ENCODE results near the gene CCER1. TPM values are rescaled to one million over a fixed set of nuclear protein-coding genes. Genes with fewer than 3 reads are reported as not detected.

Gene CCER1
- total and polyA plus RNA-seq, 10 donors, result not detected

- H3K9me3 ChIP-seq, result no peaks in the 10 kb centered on the region
- H3K36me3 ChIP-seq, result no peaks in the 10 kb centered on the region
- no peak overlapping the region for H3K4me3 ChIP-seq
- H3K27ac ChIP-seq, result no peak overlapping the region
- no peak for TF ChIP-seq CTCF (IDR thresholded peaks at IDR 0.05 in 8 of 11, conservative IDR thresholded peaks at IDR 0.05 in 3 of 11)
- TF ChIP-seq POLR2A (IDR thresholded peaks at IDR 0.05), result no peak
- TF ChIP-seq POLR2AphosphoS5 (IDR thresholded peaks at IDR 0.05), result no peak
- no peak for DNase-seq
- intact Hi-C loops (cut with DNase I; ENCODE audit: low total_unique reads), result loop anchor here (10.0 kb wide), 1 partner anchor 381 kb away; no protein-coding TSS in a partner anchor
- H3K4me1 ChIP-seq, result no peaks in the 10 kb centered on the region
- no peaks in the 10 kb centered on the region for H3K27me3 ChIP-seq (replicated peaks in 1 of 7)
Observed at GRCh38 chr12:90974286-90974685, 19.3 kb upstream of the CCER1 start.

- Histone ChIP-seq H3K36me3 (no peaks in the 10 kb centered on the region), H3K27me3 (replicated peaks in 1 of 7) (no peaks in the 10 kb centered on the region), H3K4me1 (no peaks in the 10 kb centered on the region), H3K9me3 (no peaks in the 10 kb centered on the region), H3K27ac (no peak overlapping the region), H3K4me3 (no peak overlapping the region)
- TF ChIP-seq CTCF (IDR thresholded peaks at IDR 0.05 in 8 of 11, conservative IDR thresholded peaks at IDR 0.05 in 3 of 11) (no peak), POLR2A (IDR thresholded peaks at IDR 0.05) (no peak), POLR2AphosphoS5 (IDR thresholded peaks at IDR 0.05) (no peak)
- intact Hi-C loops (cut with DNase I; ENCODE audit: low total_unique reads), result loop anchor here (10.0 kb wide), 1 partner anchor 383 kb away; no protein-coding TSS in a partner anchor
- no peak for DNase-seq
Observed at GRCh38 chr12:90972226-90972625, 17.2 kb upstream of the CCER1 start.

GRCh38 chr12:90970911-90971310, 15.9 kb upstream of the CCER1 start:
- no peak for DNase-seq
- TF ChIP-seq CTCF (IDR thresholded peaks at IDR 0.05 in 8 of 11, conservative IDR thresholded peaks at IDR 0.05 in 3 of 11) (no peak), POLR2A (IDR thresholded peaks at IDR 0.05) (no peak), POLR2AphosphoS5 (IDR thresholded peaks at IDR 0.05) (no peak)
- Histone ChIP-seq H3K9me3 (no peaks in the 10 kb centered on the region), H3K4me3 (no peak overlapping the region), H3K27ac (no peak overlapping the region), H3K4me1 (no peaks in the 10 kb centered on the region), H3K36me3 (no peaks in the 10 kb centered on the region), H3K27me3 (replicated peaks in 1 of 7) (no peaks in the 10 kb centered on the region)
- intact Hi-C loops (cut with DNase I; ENCODE audit: low total_unique reads), result loop anchor here (10.0 kb wide), 1 partner anchor 384 kb away; no protein-coding TSS in a partner anchor

- no peak overlapping the region for H3K4me3 ChIP-seq
- no peaks in the 10 kb centered on the region for H3K36me3 ChIP-seq
- H3K4me1 ChIP-seq, result no peaks in the 10 kb centered on the region
- H3K27me3 ChIP-seq (replicated peaks in 1 of 7), result no peaks in the 10 kb centered on the region
- intact Hi-C loops (cut with DNase I; ENCODE audit: low total_unique reads), result loop anchor here (10.0 kb wide), 1 partner anchor 384 kb away; no protein-coding TSS in a partner anchor
- H3K9me3 ChIP-seq, result no peaks in the 10 kb centered on the region
- no peak for DNase-seq
- TF ChIP-seq CTCF (IDR thresholded peaks at IDR 0.05 in 8 of 11, conservative IDR thresholded peaks at IDR 0.05 in 3 of 11), result no peak
- TF ChIP-seq POLR2AphosphoS5 (IDR thresholded peaks at IDR 0.05), result no peak
- no peak for TF ChIP-seq POLR2A (IDR thresholded peaks at IDR 0.05)
- no peak overlapping the region for H3K27ac ChIP-seq
Observed at GRCh38 chr12:90970471-90970870, 15.5 kb upstream of the CCER1 start.

Data from spleen (tissue), 11 donors.